GM21360 (cell line): ENCODE measurements around the gene ATP10A.
"Not testable (repeated sequence)": the region's sequence is repeated elsewhere in the genome, so short reads cannot be mapped to it uniquely, and the experiment has no call there.

ENCODE experiments used
- ATAC-seq: cut with Tn5 transposase; IDR thresholded peaks from one replicate; pipeline ENCODE4 v1.9.1; 2021; ENCODE audit warnings: mild to moderate bottlenecking, moderate library complexity; ENCODE audit not compliant: unreplicated experiment

Gene ATP10A

GRCh38 chr15:25670621-25671020, 192.5 kb downstream of the ATP10A start:
- ATAC-seq = no peak

- ATAC-seq = no peak
Observed at GRCh38 chr15:25670025-25670554, 193.0 kb downstream of the ATP10A start.

- no peak for ATAC-seq
Observed at GRCh38 chr15:25668901-25669300, 194.2 kb downstream of the ATP10A start.

- no peak for ATAC-seq
Observed at GRCh38 chr15:25668236-25668795, 194.8 kb downstream of the ATP10A start.

- ATAC-seq = no peak
Observed at GRCh38 chr15:25667829-25668228, 195.3 kb downstream of the ATP10A start.

GRCh38 chr15:25665913-25666312, 197.2 kb downstream of the ATP10A start:
- no peak for ATAC-seq

GRCh38 chr15:25664761-25665160, 198.4 kb downstream of the ATP10A start:
- no peak for ATAC-seq

GRCh38 chr15:25663515-25663914, 199.6 kb downstream of the ATP10A start:
- no peak for ATAC-seq

GRCh38 chr15:25661898-25662297, 201.2 kb downstream of the ATP10A start:
- ATAC-seq = no peak

GRCh38 chr15:25659251-25659650, 203.9 kb downstream of the ATP10A start:
- ATAC-seq = no peak

- no peak for ATAC-seq
Observed at GRCh38 chr15:25658560-25658959, 204.6 kb downstream of the ATP10A start.

GRCh38 chr15:25655207-25655948, 207.7 kb downstream of the ATP10A start:
- ATAC-seq = no peak

GRCh38 chr15:25653371-25653770, 209.8 kb downstream of the ATP10A start:
- ATAC-seq = no peak

- no peak for ATAC-seq
Observed at GRCh38 chr15:25652704-25653103, 210.4 kb downstream of the ATP10A start.

- ATAC-seq = no peak
Observed at GRCh38 chr15:25649390-25649789, 213.7 kb downstream of the ATP10A start.

- no peak for ATAC-seq
Observed at GRCh38 chr15:25643120-25643519, 220.0 kb downstream of the ATP10A start.

GRCh38 chr15:25641762-25642161, 221.4 kb downstream of the ATP10A start:
- no peak for ATAC-seq

GRCh38 chr15:25641361-25641760, 221.8 kb downstream of the ATP10A start:
- ATAC-seq = no peak

GRCh38 chr15:25640959-25641358, 222.2 kb downstream of the ATP10A start:
- not testable (repeated sequence) for ATAC-seq

- no peak for ATAC-seq
Observed at GRCh38 chr15:25640381-25640780, 222.7 kb downstream of the ATP10A start.

GRCh38 chr15:25636486-25636885, 226.6 kb downstream of the ATP10A start:
- not testable (repeated sequence) for ATAC-seq

GRCh38 chr15:25635191-25635590, 227.9 kb downstream of the ATP10A start:
- ATAC-seq = no peak
